Measurements from ENCODE around the gene TTC1. TPM values are rescaled to one million over a fixed set of nuclear protein-coding genes. Genes with fewer than 3 reads are reported as not detected.

TTC1 gene
- total RNA-seq, 1 donor from 2014 or later = 49.9 TPM

DNA sequence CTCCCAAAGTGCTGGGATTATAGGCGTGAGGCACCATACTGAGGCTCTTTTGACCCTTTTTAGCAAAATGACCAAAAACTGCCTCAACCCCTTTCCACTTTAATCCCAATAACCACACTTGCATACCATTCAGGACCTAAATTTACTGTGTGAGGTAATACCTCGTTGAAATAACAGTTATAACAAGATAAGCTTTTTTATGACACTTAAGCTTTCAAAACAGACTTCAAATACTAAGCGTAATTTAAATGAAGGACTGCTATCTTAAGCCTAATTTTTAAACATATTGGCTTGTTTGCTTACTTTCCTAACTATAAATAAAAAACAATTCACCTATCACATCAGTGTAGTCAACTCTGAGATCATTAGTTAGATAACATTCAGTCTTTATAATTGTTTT is 72.6 kb downstream of the TTC1 start:
- Mint-ChIP-seq H3K27me3 (ENCODE audit: unreplicated experiment) (no peaks in the 10 kb centered on the region), H3K4me1 (ENCODE audit: unreplicated experiment) (peaks cover 35% of the 10 kb centered on the region), H3K4me3 (ENCODE audit: unreplicated experiment) (no peak overlapping the region), H3K36me3 (ENCODE audit: unreplicated experiment) (peaks cover 14% of the 10 kb centered on the region), H3K9me3 (ENCODE audit: unreplicated experiment) (no peaks in the 10 kb centered on the region), H3K27ac (ENCODE audit: unreplicated experiment) (peak overlapping the region; percentile 93)
- TF ChIP-seq, protein P1, sequence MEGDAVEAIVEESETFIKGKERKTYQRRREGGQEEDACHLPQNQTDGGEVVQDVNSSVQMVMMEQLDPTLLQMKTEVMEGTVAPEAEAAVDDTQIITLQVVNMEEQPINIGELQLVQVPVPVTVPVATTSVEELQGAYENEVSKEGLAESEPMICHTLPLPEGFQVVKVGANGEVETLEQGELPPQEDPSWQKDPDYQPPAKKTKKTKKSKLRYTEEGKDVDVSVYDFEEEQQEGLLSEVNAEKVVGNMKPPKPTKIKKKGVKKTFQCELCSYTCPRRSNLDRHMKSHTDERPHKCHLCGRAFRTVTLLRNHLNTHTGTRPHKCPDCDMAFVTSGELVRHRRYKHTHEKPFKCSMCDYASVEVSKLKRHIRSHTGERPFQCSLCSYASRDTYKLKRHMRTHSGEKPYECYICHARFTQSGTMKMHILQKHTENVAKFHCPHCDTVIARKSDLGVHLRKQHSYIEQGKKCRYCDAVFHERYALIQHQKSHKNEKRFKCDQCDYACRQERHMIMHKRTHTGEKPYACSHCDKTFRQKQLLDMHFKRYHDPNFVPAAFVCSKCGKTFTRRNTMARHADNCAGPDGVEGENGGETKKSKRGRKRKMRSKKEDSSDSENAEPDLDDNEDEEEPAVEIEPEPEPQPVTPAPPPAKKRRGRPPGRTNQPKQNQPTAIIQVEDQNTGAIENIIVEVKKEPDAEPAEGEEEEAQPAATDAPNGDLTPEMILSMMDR (IDR thresholded peaks at IDR 0.05) = no peak
- no peak for DNase-seq (ENCODE audit: extremely low spot score, unreplicated experiment)

DNA sequence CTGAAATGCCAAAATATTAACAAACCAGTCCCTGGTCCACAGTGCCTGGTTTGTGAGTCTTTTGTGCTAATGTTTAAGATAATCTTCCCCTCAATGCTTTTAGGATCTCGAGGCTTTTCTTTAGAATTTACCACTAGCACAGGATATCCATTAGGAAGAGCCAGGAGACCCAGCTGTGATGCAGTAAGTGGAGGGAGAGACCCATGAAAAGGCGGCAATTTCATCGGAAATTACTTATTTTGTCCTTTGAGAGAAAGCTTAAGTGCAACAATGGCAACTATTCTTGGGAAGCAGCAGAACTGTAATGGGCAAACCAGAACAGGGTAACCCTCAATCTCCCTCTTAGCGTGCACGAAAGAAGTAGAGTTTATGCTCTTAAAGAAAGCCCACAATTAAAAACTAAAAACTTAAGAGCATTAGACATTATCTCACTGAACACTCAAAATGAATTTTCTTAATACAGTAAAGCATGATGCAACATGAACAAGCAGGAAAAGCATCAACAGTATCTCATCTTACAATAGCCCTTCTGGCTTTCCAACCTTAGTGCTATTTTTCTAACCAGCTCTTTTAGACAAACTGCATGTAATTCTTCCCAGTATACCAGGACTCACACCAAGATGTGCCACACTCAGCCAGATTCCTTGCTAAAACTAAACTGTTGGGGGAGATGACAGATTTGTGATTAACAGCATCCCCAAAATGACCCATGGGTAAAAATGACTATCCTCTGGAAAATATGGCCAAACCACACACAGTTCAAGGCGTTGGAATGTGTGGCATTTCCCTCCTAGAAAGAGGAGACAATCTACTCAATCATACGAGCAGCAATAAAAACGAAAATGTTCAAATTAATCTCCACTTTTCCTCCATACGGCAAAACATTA is 73.9 kb downstream of the TTC1 start:
- TF ChIP-seq, protein P1 (IDR thresholded peaks at IDR 0.05) = no peak
- H3K36me3 Mint-ChIP-seq (ENCODE audit: unreplicated experiment) = peaks cover 7% of the 10 kb centered on the region
- peaks cover 35% of the 10 kb centered on the region for H3K4me1 Mint-ChIP-seq (ENCODE audit: unreplicated experiment)
- no peaks in the 10 kb centered on the region for H3K27me3 Mint-ChIP-seq (ENCODE audit: unreplicated experiment)
- peak overlapping the region; percentile 93 for H3K27ac Mint-ChIP-seq (ENCODE audit: unreplicated experiment)
- H3K9me3 Mint-ChIP-seq (ENCODE audit: unreplicated experiment) = no peaks in the 10 kb centered on the region
- H3K4me3 Mint-ChIP-seq (ENCODE audit: unreplicated experiment) = peak overlapping the region; percentile 34
- no peak for DNase-seq (ENCODE audit: extremely low spot score, unreplicated experiment)

DNA sequence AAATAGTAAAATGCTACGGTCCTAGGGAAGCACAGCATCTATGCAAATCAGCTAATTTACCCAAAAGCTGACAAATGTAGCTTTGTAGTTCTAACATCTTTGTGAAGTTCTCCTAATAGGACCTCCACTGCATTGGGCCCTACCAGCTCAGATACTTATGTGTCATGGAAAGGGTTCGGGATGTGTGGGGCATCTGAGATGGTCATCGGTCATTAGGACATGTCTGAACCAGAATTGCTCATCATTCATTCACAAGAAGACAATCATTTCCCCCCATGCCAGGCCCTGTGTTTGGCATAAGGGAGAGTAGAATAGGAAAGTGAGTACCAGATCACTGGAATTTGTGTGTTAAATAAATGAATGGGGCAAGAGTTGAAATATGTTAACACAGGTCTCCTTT is 74.6 kb downstream of the TTC1 start:
- no peak for DNase-seq (ENCODE audit: extremely low spot score, unreplicated experiment)
- H3K4me1 Mint-ChIP-seq (ENCODE audit: unreplicated experiment) = peaks cover 35% of the 10 kb centered on the region
- peak overlapping the region; percentile 34 for H3K4me3 Mint-ChIP-seq (ENCODE audit: unreplicated experiment)
- peak overlapping the region; percentile 93 for H3K27ac Mint-ChIP-seq (ENCODE audit: unreplicated experiment)
- TF ChIP-seq, protein P1 (IDR thresholded peaks at IDR 0.05) = no peak
- H3K9me3 Mint-ChIP-seq (ENCODE audit: unreplicated experiment) = no peaks in the 10 kb centered on the region
- H3K36me3 Mint-ChIP-seq (ENCODE audit: unreplicated experiment) = peaks cover 5% of the 10 kb centered on the region
- no peaks in the 10 kb centered on the region for H3K27me3 Mint-ChIP-seq (ENCODE audit: unreplicated experiment)

DNA sequence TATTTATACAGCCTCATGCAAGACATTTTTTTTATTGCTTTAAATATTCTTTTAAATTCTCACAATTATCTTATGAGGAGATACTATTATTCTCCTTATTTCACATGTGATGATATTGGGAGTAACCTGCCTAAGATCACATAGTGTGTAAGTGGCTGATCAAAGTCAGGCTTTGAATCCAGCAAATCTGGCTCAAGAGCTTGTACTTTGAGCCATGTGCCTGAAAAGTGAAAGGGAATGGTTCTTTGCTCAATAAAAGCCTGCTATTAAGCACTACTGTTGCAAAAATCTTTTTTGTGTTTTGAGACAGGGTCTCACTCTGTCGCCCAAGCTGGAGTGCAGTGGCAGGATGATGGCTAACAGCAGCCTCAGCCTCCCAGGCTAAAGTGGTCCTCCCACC is 75.2 kb downstream of the TTC1 start:
- TF ChIP-seq, protein P1 (IDR thresholded peaks at IDR 0.05) = no peak
- DNase-seq (ENCODE audit: extremely low spot score, unreplicated experiment) = no peak
- H3K4me3 Mint-ChIP-seq (ENCODE audit: unreplicated experiment) = no peak overlapping the region
- H3K27me3 Mint-ChIP-seq (ENCODE audit: unreplicated experiment) = no peaks in the 10 kb centered on the region
- no peaks in the 10 kb centered on the region for H3K9me3 Mint-ChIP-seq (ENCODE audit: unreplicated experiment)
- H3K36me3 Mint-ChIP-seq (ENCODE audit: unreplicated experiment) = peaks cover 2% of the 10 kb centered on the region
- no peak overlapping the region for H3K27ac Mint-ChIP-seq (ENCODE audit: unreplicated experiment)
- peaks cover 37% of the 10 kb centered on the region for H3K4me1 Mint-ChIP-seq (ENCODE audit: unreplicated experiment)

- no peaks in the 10 kb centered on the region for H3K27me3 Mint-ChIP-seq (ENCODE audit: unreplicated experiment)
- peaks cover 22% of the 10 kb centered on the region for H3K4me1 Mint-ChIP-seq (ENCODE audit: unreplicated experiment)
- H3K27ac Mint-ChIP-seq (ENCODE audit: unreplicated experiment) = peak overlapping the region; percentile 7
- no peaks in the 10 kb centered on the region for H3K9me3 Mint-ChIP-seq (ENCODE audit: unreplicated experiment)
- H3K4me3 Mint-ChIP-seq (ENCODE audit: unreplicated experiment) = no peak overlapping the region
- TF ChIP-seq, protein P1 (IDR thresholded peaks at IDR 0.05) = no peak
- H3K36me3 Mint-ChIP-seq (ENCODE audit: unreplicated experiment) = peaks cover 4% of the 10 kb centered on the region
- no peak for DNase-seq (ENCODE audit: extremely low spot score, unreplicated experiment)
Measured at GRCh38 chr5:160087199-160087598, 78.3 kb downstream of the TTC1 start.

Data from osteocyte (in vitro differentiated cells).